Tibial nerve (tissue), 4 donors: Measurements from ENCODE around the gene NHLRC4. TPM values are rescaled to one million over a fixed set of nuclear protein-coding genes. Genes with fewer than 3 reads are reported as not detected.

ENCODE experiments used
- DNase-seq, 2 donors: peaks; one replicate each; pipeline ENCODE4 v3.0.0-alpha.2; 2019; ENCODE audit warnings: low spot score in 2 of 2
- H3K27ac ChIP-seq, 4 donors: fragments of 200-600 bp; sonication (generic) in 3 of 4; one replicate each; pipeline ENCODE4 v1.5.1; 2017 to 2019; ENCODE audit warnings: mild to moderate bottlenecking in 1 of 4
- H3K27me3 ChIP-seq, 2 donors: fragments of 200-600 bp; sonication (generic) in 1 of 2; one replicate each; pipeline versions ENCODE4 v1.5.1 to v1.6.0; 2017 to 2019
- H3K36me3 ChIP-seq, 3 donors: fragments of 200-600 bp; sonication (generic); one replicate each; pipeline ENCODE4 v1.5.1; 2018 to 2019
- H3K4me1 ChIP-seq, 4 donors: fragments of 200-600 bp; sonication (generic) in 3 of 4; one replicate each; pipeline ENCODE4 v1.5.1; 2017 to 2019
- H3K4me3 ChIP-seq, 4 donors: fragments of 200-600 bp; sonication (generic) in 3 of 4; one replicate each; pipeline ENCODE4 v1.5.1; 2017 to 2019; ENCODE audit warnings: mild to moderate bottlenecking in 1 of 4, moderate library complexity in 1 of 4
- H3K9me3 ChIP-seq, 4 donors: fragments of 200-600 bp; sonication (generic) in 3 of 4; one replicate each; pipeline ENCODE4 v1.5.1; 2017 to 2019
- CTCF ChIP-seq, 5 experiments: fragments of 200-600 bp in 3 of 5; fragments of 450-650 bp in 2 of 5; sonication (generic) in 3 of 5; IDR thresholded peaks; one replicate each; pipeline ENCODE4 v1.5.1; 2016 to 2019; ENCODE audit warnings: antibody characterized with exemption in 5 of 5, mild to moderate bottlenecking in 3 of 5, moderate library complexity in 2 of 5
- EP300 ChIP-seq, 2 donors: sonication (generic); formaldehyde crosslinking; IDR thresholded peaks; one replicate each; pipeline ENCODE4 v1.6.1; 2017; ENCODE audit warnings: antibody characterized with exemption in 2 of 2, mild to moderate bottlenecking in 1 of 2
- POLR2A ChIP-seq, 2 donors: fragments of 450-650 bp; IDR thresholded peaks; one replicate each; pipeline ENCODE4 v1.6.1; 2017; ENCODE audit warnings: antibody characterized with exemption in 2 of 2, mild to moderate bottlenecking in 2 of 2, moderate library complexity in 2 of 2
- WGBS, 2 donors: methylation state at CpG; one replicate each; pipeline ENCODE4 v1.1.5; 2018; 5-methylcytosine and 5-hydroxymethylcytosine counted together
- total RNA-seq, 4 donors: library from RNA; depleted of rRNA; stranded (reverse); fragments of >200 nt; gene quantifications; one replicate each; pipeline ENCODE4 v1.1.0, GENCODE V29; 2016

NHLRC4 gene
- total RNA-seq, 4 donors from 2014 or later: 0.98 to 5.2 (median 1.9) TPM

DNA sequence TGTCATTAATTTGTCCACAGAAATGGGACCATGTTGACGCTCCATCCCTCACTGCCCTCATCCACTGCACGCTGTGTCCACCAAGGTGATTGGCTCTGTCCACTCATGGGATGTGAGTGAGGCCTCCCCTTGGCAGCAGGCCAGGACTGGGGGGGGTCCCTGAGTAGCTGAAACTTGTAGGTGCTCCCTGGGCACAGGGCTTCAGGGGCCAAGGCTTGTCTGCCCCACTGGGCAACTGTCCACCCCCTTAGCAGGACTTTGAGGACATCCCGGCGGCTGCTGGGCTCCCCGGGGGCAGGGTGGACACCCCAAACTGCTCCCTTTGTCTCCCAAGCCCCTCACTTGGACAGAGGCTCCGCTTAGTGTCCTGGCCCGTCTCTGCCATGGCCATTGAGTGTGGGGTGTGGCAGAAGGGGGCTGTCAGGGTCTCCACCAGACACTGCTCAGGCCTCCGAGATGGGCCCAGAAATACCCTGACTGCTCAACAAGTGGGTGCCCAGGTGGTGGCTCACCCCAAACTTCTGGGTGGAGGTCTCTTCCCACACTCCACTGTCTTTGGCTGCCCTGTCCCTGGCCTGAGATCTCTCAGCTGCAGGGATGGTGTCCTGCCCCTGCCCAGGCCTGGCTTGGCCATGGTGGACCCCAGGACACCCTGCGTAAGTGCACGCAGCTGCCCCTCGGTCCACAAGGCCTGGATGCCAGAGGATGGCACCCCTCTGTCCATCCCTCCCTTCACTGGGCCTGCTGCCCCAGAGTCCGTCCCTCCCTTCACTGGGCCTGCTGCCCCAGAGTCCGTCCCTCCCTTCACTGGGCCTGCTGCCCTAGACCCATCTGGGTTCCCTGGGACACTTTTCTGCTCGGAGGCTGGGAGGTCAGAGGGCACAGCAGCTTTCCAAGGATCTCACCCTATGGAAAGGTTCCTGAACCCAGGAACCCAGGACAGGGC is 20.1 kb downstream of the NHLRC4 start:
- H3K27ac ChIP-seq: peak overlapping the region in 1 of 4 donors; percentile 14
- no peaks in the 10 kb centered on the region for H3K9me3 ChIP-seq
- H3K36me3 ChIP-seq: peaks cover 0 to 17% (median 0%) of the 10 kb centered on the region in 3 donors
- H3K27me3 ChIP-seq: no peaks in the 10 kb centered on the region
- H3K4me1 ChIP-seq: peaks cover 0 to 57% (median 27%) of the 10 kb centered on the region in 4 donors
- H3K4me3 ChIP-seq: no peak overlapping the region
- WGBS, 2 donors: 36 to 51% methylated on average over 5 to 14 of the region's 14 CpGs
- no peak for DNase-seq
- TF ChIP-seq POLR2A (IDR thresholded peaks at IDR 0.05): no peak
- no peak for TF ChIP-seq CTCF (IDR thresholded peaks at IDR 0.05)
- TF ChIP-seq EP300 (IDR thresholded peaks at IDR 0.05): no peak

DNA sequence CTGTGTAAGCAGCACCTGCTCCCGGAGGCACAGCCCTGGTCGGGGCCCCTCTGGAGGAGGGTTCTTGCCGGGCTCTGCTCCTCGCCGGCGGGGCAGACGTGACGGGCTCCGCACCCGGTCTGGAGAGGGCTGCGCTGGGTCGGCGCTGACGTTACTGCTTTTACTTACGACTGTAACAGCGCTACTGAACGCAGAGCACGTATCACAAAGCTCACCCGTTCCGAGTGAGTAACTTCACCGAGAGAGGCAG is 21.8 kb downstream of the NHLRC4 start:
- Histone ChIP-seq H3K27ac (peak overlapping the region; percentile 81 to 98 (median 92)), H3K27me3 (no peaks in the 10 kb centered on the region), H3K4me1 (peaks cover 0 to 67% (median 36%) of the 10 kb centered on the region in 4 donors), H3K36me3 (peaks cover 0 to under 1% (median 0%) of the 10 kb centered on the region in 3 donors), H3K4me3 (peak overlapping the region; percentile 42 to 100 (median 90)), H3K9me3 (no peaks in the 10 kb centered on the region)
- TF ChIP-seq EP300 (IDR thresholded peaks at IDR 0.05) (no peak), POLR2A (IDR thresholded peaks at IDR 0.05) (no peak), CTCF (IDR thresholded peaks at IDR 0.05) (no peak)
- 0 to 2% methylated on average over 15 to 21 of the region's 21 CpGs for WGBS, 2 donors
- no peak for DNase-seq

DNA sequence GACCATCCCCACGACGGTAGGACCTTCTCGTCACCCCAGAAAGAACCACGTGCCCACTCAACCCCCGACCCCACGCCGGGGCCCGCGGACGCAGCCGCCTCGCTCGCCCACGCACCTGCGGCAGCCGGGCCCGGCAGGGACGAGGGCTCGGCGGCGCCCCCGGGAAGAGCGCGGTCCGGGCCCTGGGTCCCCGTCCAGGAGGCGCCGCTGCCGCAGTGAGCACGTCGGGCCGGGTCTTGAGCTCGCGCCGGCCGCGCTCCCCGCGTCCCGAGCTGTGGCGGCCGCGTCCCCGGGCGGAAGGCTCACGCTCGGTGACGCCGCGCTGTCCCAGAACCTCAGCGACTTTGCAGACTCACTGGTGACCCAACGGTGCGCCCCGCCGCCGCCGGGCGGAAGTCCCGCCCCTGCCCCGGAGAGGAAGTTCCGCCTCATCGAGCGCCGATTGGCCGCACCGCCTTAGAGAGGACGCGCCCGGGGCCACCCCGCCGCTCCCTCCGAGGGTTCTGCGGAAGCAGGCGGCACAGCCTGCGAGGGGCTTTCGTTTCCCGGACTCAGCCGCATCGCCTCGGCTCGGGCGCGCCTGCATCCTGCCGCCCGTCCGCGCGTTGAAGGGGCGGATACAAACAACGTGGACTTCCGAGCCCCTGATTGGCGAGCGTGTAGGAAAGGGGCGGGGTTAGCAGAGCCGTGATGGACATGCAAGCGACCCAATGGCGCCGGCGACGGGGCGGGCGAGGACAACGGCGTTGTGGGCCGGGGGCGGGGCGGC is 22.3 kb downstream of the NHLRC4 start:
- Histone ChIP-seq H3K27me3 (no peaks in the 10 kb centered on the region), H3K9me3 (no peaks in the 10 kb centered on the region), H3K27ac (peak overlapping the region; percentile 81 to 98 (median 92)), H3K4me3 (peak overlapping the region; percentile 42 to 100 (median 90)), H3K36me3 (no peaks in the 10 kb centered on the region), H3K4me1 (peaks cover 0 to 70% (median 36%) of the 10 kb centered on the region in 4 donors)
- 1 to 2% methylated on average over 32 to 47 of the region's 107 CpGs for WGBS, 2 donors
- TF ChIP-seq CTCF (IDR thresholded peaks at IDR 0.05) (no peak), EP300 (IDR thresholded peaks at IDR 0.05) (peak in 1 of 2 donors; percentile 57), POLR2A (IDR thresholded peaks at IDR 0.05) (peak; percentile 56 to 79)
- DNase-seq: peak; percentile 96 to 99

GRCh38 chr16:589658-590187 is 22.9 kb downstream of the NHLRC4 start, which contains the start of gene RAB40C:
TSS of gene RAB40C (plus strand) at chr16:590066. CDS start at chr16:590292, 226 bp downstream.
- WGBS, 2 donors: 1% methylated on average over 20 to 31 of the region's 67 CpGs
- H3K4me3 ChIP-seq: peak within 1 kb of the TSS; percentile 88 to 100 (median 95)
- H3K36me3 ChIP-seq: peaks cover 0 to 6% (median 0%) of the 10 kb centered on the region in 3 donors
- H3K4me1 ChIP-seq: peaks cover 0 to 70% (median 36%) of the 10 kb centered on the region in 4 donors
- no peak for TF ChIP-seq POLR2A (IDR thresholded peaks at IDR 0.05)
- peak; percentile 25 to 48 for TF ChIP-seq EP300 (IDR thresholded peaks at IDR 0.05)
- peak in 3 of 5 experiments; percentile 7 to 14 (median 10) for TF ChIP-seq CTCF (IDR thresholded peaks at IDR 0.05)
- peak; percentile 98 to 99 for DNase-seq
- H3K27ac ChIP-seq: peak within 1 kb of the TSS; percentile 81 to 98 (median 92)
- no peaks in the 10 kb centered on the region for H3K9me3 ChIP-seq
- H3K27me3 ChIP-seq: no peaks in the 10 kb centered on the region
